Measurements from ENCODE around the gene CXCL1.
A peak's percentile ranks its signal among the peaks of the same experiment; 100 is the strongest.
"Not testable (repeated sequence)": the region's sequence is repeated elsewhere in the genome, so short reads cannot be mapped to it uniquely, and the experiment has no call there.

CXCL1 gene

GRCh38 chr4:73883306-73883705, 14.1 kb downstream of the CXCL1 start:
- DNase-seq (ENCODE audit: low spot score): no peak

GRCh38 chr4:73885574-73886267, 16.5 kb downstream of the CXCL1 start:
- DNase-seq (ENCODE audit: low spot score): peak; percentile 35

- no peak for DNase-seq (ENCODE audit: low spot score)
These were observed 22.1 kb downstream of the CXCL1 start for GRCh38 chr4:73891326-73891725.

- DNase-seq (ENCODE audit: low spot score): no peak
These were observed 22.7 kb downstream of the CXCL1 start for GRCh38 chr4:73891739-73892405.

- no peak for DNase-seq (ENCODE audit: low spot score)
These were observed 23.8 kb downstream of the CXCL1 start for GRCh38 chr4:73892966-73893365.

GRCh38 chr4:73894001-73894400, 24.8 kb downstream of the CXCL1 start:
- no peak for DNase-seq (ENCODE audit: low spot score)

GRCh38 chr4:73895201-73896175, 26.3 kb downstream of the CXCL1 start:
- no peak for DNase-seq (ENCODE audit: low spot score)

- DNase-seq (ENCODE audit: low spot score): no peak
These were observed 27.2 kb downstream of the CXCL1 start for GRCh38 chr4:73896416-73896815.

GRCh38 chr4:73897380-73898136, 28.4 kb downstream of the CXCL1 start:
- no peak for DNase-seq (ENCODE audit: low spot score)

GRCh38 chr4:73899338-73899737, 30.1 kb downstream of the CXCL1 start:
- DNase-seq (ENCODE audit: low spot score): not testable (repeated sequence)

GRCh38 chr4:73901031-73901430, 31.8 kb downstream of the CXCL1 start:
- DNase-seq (ENCODE audit: low spot score): no peak

GRCh38 chr4:73902038-73902637, 32.9 kb downstream of the CXCL1 start:
- DNase-seq (ENCODE audit: low spot score): no peak

- DNase-seq (ENCODE audit: low spot score): no peak
These were observed 33.8 kb downstream of the CXCL1 start for GRCh38 chr4:73902817-73903547.

GRCh38 chr4:73904491-73904890, 35.3 kb downstream of the CXCL1 start:
- no peak for DNase-seq (ENCODE audit: low spot score)

GRCh38 chr4:73908965-73909364, 39.8 kb downstream of the CXCL1 start:
- DNase-seq (ENCODE audit: low spot score): no peak

GRCh38 chr4:73911746-73912145, 42.6 kb downstream of the CXCL1 start:
- DNase-seq (ENCODE audit: low spot score): no peak

- no peak for DNase-seq (ENCODE audit: low spot score)
These were observed 43.0 kb downstream of the CXCL1 start for GRCh38 chr4:73912191-73912590.

GRCh38 chr4:73914071-73914470, 44.9 kb downstream of the CXCL1 start:
- no peak for DNase-seq (ENCODE audit: low spot score)

- DNase-seq (ENCODE audit: low spot score): no peak
These were observed 47.2 kb downstream of the CXCL1 start for GRCh38 chr4:73916172-73916925.

GRCh38 chr4:73917081-73917501, 47.9 kb downstream of the CXCL1 start:
- no peak for DNase-seq (ENCODE audit: low spot score)
